ENCODE measurements around the gene GRM8.

Gene GRM8

GRCh38 chr7:126792521-126792920 is 460.2 kb downstream of the GRM8 start:
- TF ChIP-seq ZNF274 (IDR thresholded peaks at IDR 0.05; ENCODE audit: low read depth, low read length), result no peak
- no peak overlapping the region for H3K4me3 ChIP-seq (ENCODE audit: low read length)

GRCh38 chr7:126791306-126791705 is 461.4 kb downstream of the GRM8 start:
- no peak overlapping the region for H3K4me3 ChIP-seq (ENCODE audit: low read length)
- no peak for TF ChIP-seq ZNF274 (IDR thresholded peaks at IDR 0.05; ENCODE audit: low read depth, low read length)

GRCh38 chr7:126790763-126791162 is 462.0 kb downstream of the GRM8 start:
- no peak for TF ChIP-seq ZNF274 (IDR thresholded peaks at IDR 0.05; ENCODE audit: low read depth, low read length)
- H3K4me3 ChIP-seq (ENCODE audit: low read length), result no peak overlapping the region

GRCh38 chr7:126783613-126784012 is 469.1 kb downstream of the GRM8 start:
- H3K4me3 ChIP-seq (ENCODE audit: low read length), result no peak overlapping the region
- no peak for TF ChIP-seq ZNF274 (IDR thresholded peaks at IDR 0.05; ENCODE audit: low read depth, low read length)

DNA sequence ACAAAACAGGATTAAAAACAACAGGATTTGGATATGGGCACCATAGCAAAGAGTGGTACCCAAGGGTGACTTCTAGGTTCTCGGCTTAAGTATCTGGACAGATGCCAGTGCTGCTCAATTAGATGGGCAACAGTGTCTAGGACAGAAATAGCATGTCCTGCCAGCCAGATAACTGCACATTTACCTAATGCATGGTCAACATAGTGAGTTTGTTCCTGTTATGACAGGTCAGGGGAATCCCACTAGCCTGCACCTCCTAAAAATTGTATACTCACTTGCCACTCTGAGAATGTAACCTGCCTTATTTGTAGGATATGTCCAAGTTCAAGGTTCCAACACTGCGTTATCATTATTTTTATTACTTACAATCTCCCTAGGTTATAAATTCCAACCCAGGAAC is 471.7 kb downstream of the GRM8 start:
- no peak overlapping the region for H3K4me3 ChIP-seq (ENCODE audit: low read length)
- no peak for TF ChIP-seq ZNF274 (IDR thresholded peaks at IDR 0.05; ENCODE audit: low read depth, low read length)

DNA sequence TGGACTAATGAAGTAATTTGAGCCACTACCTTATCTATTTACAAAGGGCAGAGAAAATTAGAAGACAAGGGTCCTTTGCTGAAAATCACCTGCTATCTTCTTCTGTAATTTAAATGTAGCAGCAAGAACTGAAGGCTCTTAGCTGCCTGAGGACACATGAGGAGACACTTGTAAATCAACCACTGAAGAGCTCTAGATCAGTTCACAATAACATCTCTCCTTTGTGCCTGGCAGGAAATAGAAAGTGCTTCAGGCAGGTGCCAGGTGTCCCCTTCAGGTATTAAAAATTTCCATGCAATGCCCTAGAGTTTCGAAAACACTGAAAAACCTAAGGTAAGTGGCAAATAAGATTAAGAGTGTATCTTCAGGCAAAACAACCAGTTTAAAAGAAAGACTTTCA is 474.6 kb downstream of the GRM8 start:
- no peak overlapping the region for H3K4me3 ChIP-seq (ENCODE audit: low read length)
- TF ChIP-seq ZNF274 (IDR thresholded peaks at IDR 0.05; ENCODE audit: low read depth, low read length), result no peak

DNA sequence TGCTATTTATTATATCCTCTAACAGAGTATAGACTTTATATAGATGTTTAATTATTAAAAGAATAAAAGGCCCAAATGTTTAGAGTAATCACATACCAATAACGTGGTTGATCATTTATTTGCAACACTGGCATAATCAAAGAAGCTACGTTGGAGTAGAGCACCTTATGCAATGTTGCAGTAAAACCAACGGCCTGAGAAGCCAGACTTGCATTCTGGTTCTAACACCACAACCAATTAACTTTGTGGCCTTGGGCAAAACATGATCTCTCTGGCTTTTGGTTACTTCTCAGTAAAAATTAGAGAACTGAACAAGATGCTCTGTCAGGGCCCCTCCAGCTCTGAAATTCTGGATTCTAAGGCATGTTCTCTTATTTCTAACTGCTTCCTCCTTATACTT is 476.2 kb downstream of the GRM8 start:
- no peak overlapping the region for H3K4me3 ChIP-seq (ENCODE audit: low read length)
- no peak for TF ChIP-seq ZNF274 (IDR thresholded peaks at IDR 0.05; ENCODE audit: low read depth, low read length)

GRCh38 chr7:126774077-126774476 is 478.7 kb downstream of the GRM8 start:
- no peak for TF ChIP-seq ZNF274 (IDR thresholded peaks at IDR 0.05; ENCODE audit: low read depth, low read length)
- H3K4me3 ChIP-seq (ENCODE audit: low read length), result no peak overlapping the region

DNA sequence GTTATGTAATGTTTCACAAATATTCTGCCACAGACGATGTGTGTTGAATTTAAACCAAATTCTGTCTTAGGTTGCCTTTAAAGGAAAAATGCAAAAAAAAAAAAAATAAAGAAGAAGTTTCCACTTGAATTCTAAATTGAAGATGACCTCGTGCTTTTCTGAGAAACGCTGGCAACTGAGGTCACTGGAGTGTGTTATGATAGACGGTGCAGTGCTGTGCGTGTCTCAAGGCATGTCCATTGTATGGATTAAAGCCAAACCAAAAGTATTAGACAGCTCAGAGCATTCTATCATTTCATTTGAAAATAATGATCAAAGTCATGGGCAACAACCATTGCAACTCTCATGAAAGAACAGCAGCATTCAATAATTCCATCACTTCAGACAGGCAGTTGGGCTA is 483.9 kb downstream of the GRM8 start:
- no peak overlapping the region for H3K4me3 ChIP-seq (ENCODE audit: low read length)
- TF ChIP-seq ZNF274 (IDR thresholded peaks at IDR 0.05; ENCODE audit: low read depth, low read length), result no peak

GRCh38 chr7:126760914-126761577 is 491.7 kb downstream of the GRM8 start:
- TF ChIP-seq ZNF274 (IDR thresholded peaks at IDR 0.05; ENCODE audit: low read depth, low read length), result no peak
- H3K4me3 ChIP-seq (ENCODE audit: low read length), result no peak overlapping the region

- H3K4me3 ChIP-seq (ENCODE audit: low read length), result no peak overlapping the region
- TF ChIP-seq ZNF274 (IDR thresholded peaks at IDR 0.05; ENCODE audit: low read depth, low read length), result no peak
Observed at GRCh38 chr7:126755381-126755780, 497.4 kb downstream of the GRM8 start.

- no peak for TF ChIP-seq ZNF274 (IDR thresholded peaks at IDR 0.05; ENCODE audit: low read depth, low read length)
- no peak overlapping the region for H3K4me3 ChIP-seq (ENCODE audit: low read length)
Observed at GRCh38 chr7:126750207-126750911, 502.4 kb downstream of the GRM8 start.

- H3K4me3 ChIP-seq (ENCODE audit: low read length), result no peak overlapping the region
- no peak for TF ChIP-seq ZNF274 (IDR thresholded peaks at IDR 0.05; ENCODE audit: low read depth, low read length)
Observed at GRCh38 chr7:126728967-126729366, 523.8 kb downstream of the GRM8 start.

- no peak overlapping the region for H3K4me3 ChIP-seq (ENCODE audit: low read length)
- no peak for TF ChIP-seq ZNF274 (IDR thresholded peaks at IDR 0.05; ENCODE audit: low read depth, low read length)
Observed at GRCh38 chr7:126727930-126728391, 524.8 kb downstream of the GRM8 start.

DNA sequence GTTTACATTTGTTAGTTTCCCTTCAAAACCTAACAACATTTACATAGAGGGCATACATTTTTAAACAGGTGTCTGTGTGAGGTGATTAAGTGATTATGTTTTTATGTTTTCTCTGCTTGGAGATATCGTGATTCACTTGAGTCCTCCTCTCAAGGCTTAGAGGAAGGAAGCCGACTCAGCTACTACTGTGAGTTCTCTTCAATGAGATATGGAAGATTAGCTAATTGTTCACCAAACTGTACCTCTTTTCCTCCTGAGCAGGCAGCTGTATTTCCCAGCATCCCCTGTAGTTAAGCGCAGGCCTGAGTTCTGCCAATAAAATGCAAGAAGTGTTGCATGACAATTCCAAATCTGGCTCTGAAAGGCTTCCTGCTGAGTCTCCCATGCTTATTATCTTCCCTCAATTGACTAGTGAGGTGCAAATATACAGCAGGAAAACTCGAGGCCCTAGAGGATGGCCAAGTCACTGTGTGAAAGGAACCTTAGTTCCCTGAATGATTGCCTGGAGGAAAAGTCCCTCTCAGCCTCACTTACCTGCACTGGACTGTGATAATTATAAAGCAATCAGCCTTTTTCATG is 528.7 kb downstream of the GRM8 start:
- TF ChIP-seq ZNF274 (IDR thresholded peaks at IDR 0.05; ENCODE audit: low read depth, low read length), result no peak
- no peak overlapping the region for H3K4me3 ChIP-seq (ENCODE audit: low read length)
